Stimulated activated CD8-positive, alpha-beta memory T cell treated with anti-CD3 and anti-CD28 coated beads, Interleukin-15, amount 100 ng/mL, for 4 hours (primary cell): Measurements from ENCODE around the gene RPL28.
"Not testable (repeated sequence)": the region's sequence is repeated elsewhere in the genome, so short reads cannot be mapped to it uniquely, and the experiment has no call there.

Experiments used
- DNase-seq, 2 donors: peaks; one replicate each; pipeline ENCODE4 v3.0.0-alpha.2; 2020; ENCODE audit warnings: low read depth in 2 of 2

Gene RPL28

GRCh38 chr19:55448175-55448490 is 62.4 kb downstream of the RPL28 start:
- DNase-seq, result not testable (repeated sequence)

GRCh38 chr19:55449469-55449868 is 63.7 kb downstream of the RPL28 start:
- DNase-seq, result no peak

GRCh38 chr19:55451163-55451964 is 65.6 kb downstream of the RPL28 start:
- DNase-seq, result no peak

GRCh38 chr19:55451965-55452748 is 66.4 kb downstream of the RPL28 start:
- no peak for DNase-seq
